Prostate gland (tissue), 2 donors: ENCODE measurements around the gene SUN1.

Experiments
- POLR2A ChIP-seq: fragments of 450-650 bp; IDR thresholded peaks from one replicate; pipeline ENCODE4 v1.6.1; 2016; ENCODE audit warnings: antibody characterized with exemption, mild to moderate bottlenecking
- TF ChIP-seq, protein P1 (sequence below), 4 experiments: fragments of 200-600 bp in 2 of 4; fragments of 450-650 bp in 2 of 4; sonication (generic) in 2 of 4; IDR thresholded peaks; 1 replicate in 3 of 4; 2 replicates in 1 of 4; pipeline ENCODE4 v1.5.1; 2016 to 2019; ENCODE audit warnings: antibody characterized with exemption in 4 of 4, mild to moderate bottlenecking in 2 of 4, moderate library complexity in 2 of 4

DNA sequence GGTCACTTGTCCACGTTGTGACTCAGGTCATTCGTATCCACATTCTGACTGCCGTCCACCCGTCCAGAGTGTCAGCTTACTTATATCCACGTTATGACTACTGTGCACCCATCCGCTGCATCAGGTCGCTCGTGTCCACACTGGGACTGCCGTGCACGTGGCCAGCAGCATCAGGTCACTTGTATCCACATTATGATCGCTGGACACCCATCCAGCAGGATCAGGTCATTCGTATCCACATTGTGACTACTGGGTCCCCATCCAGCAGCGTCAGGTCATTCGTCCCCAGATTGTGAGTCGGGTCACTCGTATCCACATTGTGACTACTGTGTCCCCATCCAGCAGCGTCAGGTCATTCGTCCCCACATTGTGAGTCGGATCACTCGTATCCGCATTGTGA is 47.3 kb upstream of the SUN1 start:
- TF ChIP-seq, protein P1, sequence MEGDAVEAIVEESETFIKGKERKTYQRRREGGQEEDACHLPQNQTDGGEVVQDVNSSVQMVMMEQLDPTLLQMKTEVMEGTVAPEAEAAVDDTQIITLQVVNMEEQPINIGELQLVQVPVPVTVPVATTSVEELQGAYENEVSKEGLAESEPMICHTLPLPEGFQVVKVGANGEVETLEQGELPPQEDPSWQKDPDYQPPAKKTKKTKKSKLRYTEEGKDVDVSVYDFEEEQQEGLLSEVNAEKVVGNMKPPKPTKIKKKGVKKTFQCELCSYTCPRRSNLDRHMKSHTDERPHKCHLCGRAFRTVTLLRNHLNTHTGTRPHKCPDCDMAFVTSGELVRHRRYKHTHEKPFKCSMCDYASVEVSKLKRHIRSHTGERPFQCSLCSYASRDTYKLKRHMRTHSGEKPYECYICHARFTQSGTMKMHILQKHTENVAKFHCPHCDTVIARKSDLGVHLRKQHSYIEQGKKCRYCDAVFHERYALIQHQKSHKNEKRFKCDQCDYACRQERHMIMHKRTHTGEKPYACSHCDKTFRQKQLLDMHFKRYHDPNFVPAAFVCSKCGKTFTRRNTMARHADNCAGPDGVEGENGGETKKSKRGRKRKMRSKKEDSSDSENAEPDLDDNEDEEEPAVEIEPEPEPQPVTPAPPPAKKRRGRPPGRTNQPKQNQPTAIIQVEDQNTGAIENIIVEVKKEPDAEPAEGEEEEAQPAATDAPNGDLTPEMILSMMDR (IDR thresholded peaks at IDR 0.05), result no peak
- TF ChIP-seq POLR2A, result no peak
